ENCODE results near the gene DHX58.

The DHX58 gene

DNA sequence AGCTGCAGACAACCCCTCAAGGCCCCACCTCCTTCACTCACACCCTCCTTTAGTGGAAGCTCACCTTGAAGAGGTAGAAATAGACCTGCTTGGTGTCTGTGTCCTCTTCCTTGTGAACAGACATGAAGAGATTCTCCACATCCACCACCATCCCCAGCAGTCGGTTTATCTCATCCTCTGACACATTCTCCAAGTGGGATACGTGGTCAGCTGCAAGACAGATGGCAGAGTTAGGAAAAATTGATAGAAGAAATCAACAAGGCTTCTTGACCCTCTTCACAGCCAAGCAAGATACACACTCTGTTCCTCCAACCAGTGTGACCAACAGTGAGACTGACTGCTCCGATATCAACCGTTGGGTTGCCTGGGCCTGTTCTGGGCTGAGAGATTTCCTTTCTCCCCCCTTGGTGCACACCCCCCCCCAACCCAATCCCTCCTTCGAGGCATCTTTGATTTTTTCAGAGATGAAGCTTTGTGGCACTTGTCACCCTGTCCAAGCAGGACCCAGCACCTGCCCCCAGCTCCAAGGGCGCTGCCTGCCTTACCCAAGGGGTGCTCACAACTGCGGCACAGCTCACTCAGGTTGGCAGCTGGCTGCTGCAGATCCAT lies 7.8 kb upstream of the DHX58 start:
- peak overlapping the region; percentile 89 for H3K9ac ChIP-seq (ENCODE audit: low read depth, low read length, poor library complexity, severe bottlenecking)
- peaks cover 14% of the 10 kb centered on the region; the same call in 1 of the 2 replicates for H3K36me3 ChIP-seq (ENCODE audit: insufficient read depth, low read length)
- H3K4me3 ChIP-seq (ENCODE audit: low read length, poor library complexity, severe bottlenecking), result peak overlapping the region; percentile 94
- no peaks in the 10 kb centered on the region for H3K9me3 ChIP-seq (ENCODE audit: insufficient read depth, low read depth, low read length)
- no peaks in the 10 kb centered on the region for H3K27me3 ChIP-seq (ENCODE audit: insufficient read depth, low read length, poor library complexity, severe bottlenecking)
- no peaks in the 10 kb centered on the region for H4K20me1 ChIP-seq (ENCODE audit: insufficient read depth, low read length, poor library complexity, severe bottlenecking)
- peaks cover 13% of the 10 kb centered on the region for H3K4me1 ChIP-seq (ENCODE audit: insufficient read depth, low read length, poor library complexity, severe bottlenecking)
- H2AFZ ChIP-seq (ENCODE audit: low read length), result no peak overlapping the region
- H3F3A ChIP-seq (ENCODE audit: low read depth), result no peaks in the 10 kb centered on the region
- H3K79me2 ChIP-seq (ENCODE audit: insufficient read depth, low read length), result peaks cover 15% of the 10 kb centered on the region; the same call in 1 of the 2 replicates
- no peaks in the 10 kb centered on the region for H3K9me2 ChIP-seq (replicated peaks; ENCODE audit: low read depth, low read length)
- TF ChIP-seq, protein P1, sequence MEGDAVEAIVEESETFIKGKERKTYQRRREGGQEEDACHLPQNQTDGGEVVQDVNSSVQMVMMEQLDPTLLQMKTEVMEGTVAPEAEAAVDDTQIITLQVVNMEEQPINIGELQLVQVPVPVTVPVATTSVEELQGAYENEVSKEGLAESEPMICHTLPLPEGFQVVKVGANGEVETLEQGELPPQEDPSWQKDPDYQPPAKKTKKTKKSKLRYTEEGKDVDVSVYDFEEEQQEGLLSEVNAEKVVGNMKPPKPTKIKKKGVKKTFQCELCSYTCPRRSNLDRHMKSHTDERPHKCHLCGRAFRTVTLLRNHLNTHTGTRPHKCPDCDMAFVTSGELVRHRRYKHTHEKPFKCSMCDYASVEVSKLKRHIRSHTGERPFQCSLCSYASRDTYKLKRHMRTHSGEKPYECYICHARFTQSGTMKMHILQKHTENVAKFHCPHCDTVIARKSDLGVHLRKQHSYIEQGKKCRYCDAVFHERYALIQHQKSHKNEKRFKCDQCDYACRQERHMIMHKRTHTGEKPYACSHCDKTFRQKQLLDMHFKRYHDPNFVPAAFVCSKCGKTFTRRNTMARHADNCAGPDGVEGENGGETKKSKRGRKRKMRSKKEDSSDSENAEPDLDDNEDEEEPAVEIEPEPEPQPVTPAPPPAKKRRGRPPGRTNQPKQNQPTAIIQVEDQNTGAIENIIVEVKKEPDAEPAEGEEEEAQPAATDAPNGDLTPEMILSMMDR (conservative IDR thresholded peaks at IDR 0.05; ENCODE audit: low read length), result no peak
- H3K4me2 ChIP-seq (ENCODE audit: low read depth, low read length, poor library complexity, severe bottlenecking), result peak overlapping the region; percentile 89

DNA sequence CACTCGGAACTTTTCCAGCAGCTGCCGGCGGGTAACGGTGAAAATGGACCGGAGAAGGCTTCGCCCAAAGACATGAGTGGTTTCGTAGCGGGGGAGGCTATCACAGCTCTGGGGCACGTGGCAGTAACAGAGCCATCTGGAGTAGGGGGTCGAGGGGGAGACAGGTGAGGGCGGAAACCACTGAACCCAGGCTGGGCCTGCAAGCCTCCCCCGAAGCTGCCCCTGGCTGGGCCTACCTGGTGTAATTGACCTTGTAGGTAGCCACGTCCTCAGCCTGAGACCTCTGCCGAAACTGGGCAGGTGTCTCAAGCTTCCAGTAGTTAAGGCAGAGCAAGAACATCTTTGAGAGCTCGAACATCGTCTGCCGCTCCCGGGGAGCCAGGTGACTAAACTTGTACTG lies 6.8 kb upstream of the DHX58 start:
- H3K9me3 ChIP-seq (ENCODE audit: insufficient read depth, low read depth, low read length), result no peaks in the 10 kb centered on the region
- no peak overlapping the region for H2AFZ ChIP-seq (ENCODE audit: low read length)
- peak overlapping the region; percentile 44 for H3K9ac ChIP-seq (ENCODE audit: low read depth, low read length, poor library complexity, severe bottlenecking)
- peak overlapping the region; percentile 89 for H3K4me2 ChIP-seq (ENCODE audit: low read depth, low read length, poor library complexity, severe bottlenecking)
- no peaks in the 10 kb centered on the region for H3K27me3 ChIP-seq (ENCODE audit: insufficient read depth, low read length, poor library complexity, severe bottlenecking)
- no peaks in the 10 kb centered on the region for H3F3A ChIP-seq (ENCODE audit: low read depth)
- H3K4me3 ChIP-seq (ENCODE audit: low read length, poor library complexity, severe bottlenecking), result peak overlapping the region; percentile 94
- H3K36me3 ChIP-seq (ENCODE audit: insufficient read depth, low read length), result peaks cover 6% of the 10 kb centered on the region; the same call in 1 of the 2 replicates
- peaks cover 13% of the 10 kb centered on the region for H3K4me1 ChIP-seq (ENCODE audit: insufficient read depth, low read length, poor library complexity, severe bottlenecking)
- no peaks in the 10 kb centered on the region for H3K9me2 ChIP-seq (replicated peaks; ENCODE audit: low read depth, low read length)
- no peaks in the 10 kb centered on the region for H4K20me1 ChIP-seq (ENCODE audit: insufficient read depth, low read length, poor library complexity, severe bottlenecking)
- H3K79me2 ChIP-seq (ENCODE audit: insufficient read depth, low read length), result peaks cover 15% of the 10 kb centered on the region; the same call in 1 of the 2 replicates
- no peak for TF ChIP-seq EZH2phosphoT487 (IDR thresholded peaks at IDR 0.05; ENCODE audit: borderline replicate concordance)
- TF ChIP-seq, protein P1 (conservative IDR thresholded peaks at IDR 0.05; ENCODE audit: low read length), result no peak

DNA sequence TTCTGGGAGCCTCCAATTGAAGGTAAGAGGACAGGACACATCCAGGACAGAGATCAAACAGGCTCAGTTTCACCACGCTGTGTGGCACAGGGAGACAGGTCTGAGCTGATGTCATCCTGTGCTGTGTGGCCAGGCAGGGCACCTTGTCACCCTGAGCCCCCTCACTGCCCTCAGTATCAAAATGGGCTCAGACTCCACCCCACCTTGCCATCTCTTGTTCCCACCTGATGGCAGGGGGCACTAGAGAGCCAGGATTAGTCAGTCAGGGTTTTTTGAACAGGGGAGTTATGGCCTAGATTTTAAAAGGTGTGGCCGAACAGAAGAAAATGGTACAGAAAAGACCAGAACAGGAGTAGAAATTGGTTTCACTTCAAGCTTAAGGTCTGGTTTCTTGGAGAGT lies 6.0 kb upstream of the DHX58 start:
- Histone ChIP-seq H3K4me2 (ENCODE audit: low read depth, low read length, poor library complexity, severe bottlenecking) (peak overlapping the region; percentile 30), H3K9ac (ENCODE audit: low read depth, low read length, poor library complexity, severe bottlenecking) (no peak overlapping the region), H3K9me3 (ENCODE audit: insufficient read depth, low read depth, low read length) (no peaks in the 10 kb centered on the region), H2AFZ (ENCODE audit: low read length) (no peak overlapping the region), H3K9me2 (replicated peaks; ENCODE audit: low read depth, low read length) (no peaks in the 10 kb centered on the region), H3F3A (ENCODE audit: low read depth) (no peaks in the 10 kb centered on the region), H4K20me1 (ENCODE audit: insufficient read depth, low read length, poor library complexity, severe bottlenecking) (no peaks in the 10 kb centered on the region), H3K4me1 (ENCODE audit: insufficient read depth, low read length, poor library complexity, severe bottlenecking) (peaks cover 13% of the 10 kb centered on the region), H3K27me3 (ENCODE audit: insufficient read depth, low read length, poor library complexity, severe bottlenecking) (no peaks in the 10 kb centered on the region), H3K36me3 (ENCODE audit: insufficient read depth, low read length) (peaks cover 4% of the 10 kb centered on the region; the same call in 1 of the 2 replicates), H3K4me3 (ENCODE audit: low read length, poor library complexity, severe bottlenecking) (no peak overlapping the region), H3K79me2 (ENCODE audit: insufficient read depth, low read length) (peaks cover 17% of the 10 kb centered on the region; the same call in 1 of the 2 replicates)
- TF ChIP-seq, protein P1 (conservative IDR thresholded peaks at IDR 0.05; ENCODE audit: low read length), result peak; percentile 74
- no peak for TF ChIP-seq EZH2phosphoT487 (IDR thresholded peaks at IDR 0.05; ENCODE audit: borderline replicate concordance)
